Stimulated activated CD8-positive, alpha-beta memory T cell treated with anti-CD3 and anti-CD28 coated beads, Interleukin-4, amount 100 ng/mL, for 4 hours (primary cell): ENCODE results near the gene TDRD9.
"Not testable (repeated sequence)": the region's sequence is repeated elsewhere in the genome, so short reads cannot be mapped to it uniquely, and the experiment has no call there.

ENCODE experiments used
- DNase-seq, 2 donors: peaks; one replicate each; pipeline ENCODE4 v3.0.0-alpha.2; 2020; ENCODE audit warnings: low read depth in 2 of 2, low spot score in 1 of 2

Gene TDRD9

GRCh38 chr14:103892247-103892646, 36.0 kb upstream of the TDRD9 start:
- no peak for DNase-seq

GRCh38 chr14:103894034-103894722, 34.1 kb upstream of the TDRD9 start:
- no peak for DNase-seq

GRCh38 chr14:103894723-103895059, 33.6 kb upstream of the TDRD9 start:
- no peak for DNase-seq

- no peak for DNase-seq
These were observed 31.7 kb upstream of the TDRD9 start for GRCh38 chr14:103896578-103896977.

GRCh38 chr14:103897075-103897947, 30.9 kb upstream of the TDRD9 start:
- no peak for DNase-seq

GRCh38 chr14:103898204-103898603, 30.1 kb upstream of the TDRD9 start:
- DNase-seq: no peak

- no peak for DNase-seq
These were observed 29.5 kb upstream of the TDRD9 start for GRCh38 chr14:103898711-103899110.

GRCh38 chr14:103899316-103899715, 28.9 kb upstream of the TDRD9 start:
- no peak for DNase-seq

GRCh38 chr14:103899833-103900232, 28.4 kb upstream of the TDRD9 start:
- no peak for DNase-seq

GRCh38 chr14:103904493-103905107, 23.7 kb upstream of the TDRD9 start:
- no peak for DNase-seq

GRCh38 chr14:103905842-103906456, 22.3 kb upstream of the TDRD9 start:
- DNase-seq: no peak

- DNase-seq: peak in 1 of 2 donors; percentile 21
These were observed 19.7 kb upstream of the TDRD9 start for GRCh38 chr14:103908580-103908979.

GRCh38 chr14:103909531-103910261, 18.6 kb upstream of the TDRD9 start:
- DNase-seq: no peak

GRCh38 chr14:103910262-103910935, 17.9 kb upstream of the TDRD9 start:
- DNase-seq: peak; percentile 44

GRCh38 chr14:103910984-103911383, 17.3 kb upstream of the TDRD9 start:
- no peak for DNase-seq

- no peak for DNase-seq
These were observed 12.6 kb upstream of the TDRD9 start for GRCh38 chr14:103915616-103916015.

- DNase-seq: no peak
These were observed 11.5 kb upstream of the TDRD9 start for GRCh38 chr14:103916636-103917262.

GRCh38 chr14:103920981-103921854, 7.0 kb upstream of the TDRD9 start:
- DNase-seq: peak; percentile 85 to 88

GRCh38 chr14:103921855-103922200, 6.4 kb upstream of the TDRD9 start:
- DNase-seq: not testable (repeated sequence)
